Liver (tissue), 3 donors: ENCODE measurements around the gene WNT7B.

ENCODE experiments used
- CTCF ChIP-seq: fragments of 150-350 bp; IDR thresholded peaks from 2 replicates; pipeline ENCODE4 v1.5.1; 2017; ENCODE audit warnings: improper control_type of control experiment, low read depth, low read length; ENCODE audit not compliant: missing input control
- HNF4A ChIP-seq, 2 donors: conservative IDR thresholded peaks; 2 replicates each; pipeline ENCODE4 v1.6.1; 2016; ENCODE audit warnings: antibody characterized with exemption in 2 of 2, mild to moderate bottlenecking in 2 of 2
- HNF4G ChIP-seq: IDR thresholded peaks from 2 replicates; pipeline ENCODE4 v1.6.1; 2016; ENCODE audit warnings: antibody characterized with exemption
- MAX ChIP-seq: IDR thresholded peaks from 2 replicates; pipeline ENCODE4 v1.6.1; 2016; ENCODE audit warnings: antibody characterized with exemption
- RAD21 ChIP-seq, 2 donors: IDR thresholded peaks; 2 replicates each; pipeline ENCODE4 v1.6.1; 2016; ENCODE audit warnings: antibody characterized with exemption in 2 of 2, mild to moderate bottlenecking in 2 of 2
- donor health status: healthy.
- donor health status: healthy.

GRCh38 chr22:45872659-45873263 is 104.2 kb downstream of the WNT7B start:
- no peak for TF ChIP-seq MAX
- no peak for TF ChIP-seq CTCF
- TF ChIP-seq HNF4G: no peak
- TF ChIP-seq RAD21 (IDR thresholded peaks at IDR 0.05): no peak
- no peak for TF ChIP-seq HNF4A (conservative IDR thresholded peaks at IDR 0.05)
